ENCODE data around the gene LILRA6.
"Not testable (repeated sequence)": the region's sequence is repeated elsewhere in the genome, so short reads cannot be mapped to it uniquely, and the experiment has no call there.

Gene LILRA6

DNA sequence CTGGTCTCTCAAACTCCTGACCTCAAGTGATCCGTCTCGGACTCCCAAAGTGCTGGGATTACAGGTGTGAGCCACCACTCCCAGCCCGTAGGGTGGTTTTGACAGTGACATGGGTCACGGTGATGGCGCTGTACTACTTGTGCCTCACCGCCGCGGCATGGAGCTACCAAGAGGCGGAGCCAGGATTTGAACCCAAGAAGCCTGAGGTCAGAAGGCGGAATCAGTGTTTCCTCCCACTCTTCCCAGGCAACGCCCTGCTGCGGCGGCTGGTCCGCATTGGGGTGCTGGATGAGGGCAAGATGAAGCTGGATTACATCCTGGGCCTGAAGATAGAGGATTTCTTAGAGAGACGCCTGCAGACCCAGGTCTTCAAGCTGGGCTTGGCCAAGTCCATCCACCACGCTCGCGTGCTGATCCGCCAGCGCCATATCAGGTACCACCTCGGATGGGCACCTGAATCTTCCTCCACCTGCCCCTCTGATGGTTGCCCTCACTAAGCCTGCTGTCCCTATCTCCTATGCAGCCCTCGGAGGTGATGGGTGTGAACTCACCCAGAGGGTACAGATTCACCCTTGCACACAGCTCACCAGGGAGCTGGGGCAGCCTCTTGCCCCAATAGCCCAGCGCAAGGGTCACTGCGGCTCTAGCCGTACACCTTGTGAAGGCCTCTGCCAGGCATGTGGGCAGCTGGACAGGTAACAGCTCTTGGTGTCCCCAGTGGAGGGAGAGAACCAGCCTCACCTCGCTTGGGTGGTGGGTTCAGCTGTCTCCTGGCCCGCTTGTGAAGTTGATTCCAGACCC is 36.4 kb downstream of the LILRA6 start:
- DNase-seq = no peak

DNA sequence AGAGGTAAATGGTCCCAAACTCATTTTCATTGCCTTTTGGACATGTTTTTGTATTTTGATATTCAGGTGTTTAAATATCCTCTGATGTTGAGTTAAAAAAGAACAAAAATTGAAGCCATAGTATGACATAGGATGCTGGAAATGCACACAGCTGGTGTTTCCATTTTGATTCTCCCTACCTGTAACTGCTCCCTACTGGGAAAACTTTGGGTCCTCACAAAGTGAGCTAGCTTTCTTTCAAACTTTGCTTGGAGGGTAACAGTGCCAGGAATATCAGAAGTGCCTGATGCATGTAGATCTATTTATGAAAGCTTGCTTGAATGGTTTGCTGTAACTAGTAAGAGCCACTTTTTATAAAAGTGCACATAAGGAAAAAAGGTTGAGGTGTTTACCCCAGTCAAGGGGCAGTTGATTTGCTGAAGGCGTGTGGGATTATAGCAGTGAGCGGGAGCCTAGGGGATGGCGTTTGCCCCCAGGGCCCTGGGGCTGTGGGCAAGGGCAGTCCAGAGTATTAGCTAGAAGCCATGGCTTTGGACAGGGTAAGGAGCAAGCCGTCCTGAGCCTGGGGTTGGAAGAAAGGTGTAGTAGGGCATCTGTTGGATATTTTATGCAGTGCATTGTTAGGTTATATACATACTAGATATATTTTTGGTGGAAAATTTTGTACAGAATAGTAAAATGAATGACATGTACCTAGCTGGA is 37.7 kb downstream of the LILRA6 start:
- no peak for DNase-seq

DNA sequence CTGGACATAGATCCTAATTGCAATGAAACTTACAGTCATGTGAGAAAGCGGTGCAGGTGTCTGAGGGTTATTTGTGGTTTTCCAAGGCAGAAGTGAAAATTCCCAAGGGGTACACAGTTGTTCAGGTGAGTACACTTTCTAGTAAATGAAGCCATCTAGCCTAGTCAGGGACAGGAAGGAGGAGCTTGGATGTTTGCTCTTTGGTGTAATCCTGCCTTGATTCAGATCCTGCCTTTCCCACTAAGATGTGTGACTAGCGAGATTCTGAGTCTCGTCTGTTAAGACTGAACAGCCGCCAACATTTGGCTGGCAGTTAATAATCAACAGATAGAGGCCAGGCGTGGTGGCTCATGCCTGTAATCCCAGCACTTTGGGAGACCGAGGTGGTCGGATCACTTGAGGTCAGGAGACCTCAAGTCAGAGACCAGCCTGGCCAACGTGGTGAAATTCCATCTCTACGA is 39.4 kb downstream of the LILRA6 start:
- DNase-seq = no peak

DNA sequence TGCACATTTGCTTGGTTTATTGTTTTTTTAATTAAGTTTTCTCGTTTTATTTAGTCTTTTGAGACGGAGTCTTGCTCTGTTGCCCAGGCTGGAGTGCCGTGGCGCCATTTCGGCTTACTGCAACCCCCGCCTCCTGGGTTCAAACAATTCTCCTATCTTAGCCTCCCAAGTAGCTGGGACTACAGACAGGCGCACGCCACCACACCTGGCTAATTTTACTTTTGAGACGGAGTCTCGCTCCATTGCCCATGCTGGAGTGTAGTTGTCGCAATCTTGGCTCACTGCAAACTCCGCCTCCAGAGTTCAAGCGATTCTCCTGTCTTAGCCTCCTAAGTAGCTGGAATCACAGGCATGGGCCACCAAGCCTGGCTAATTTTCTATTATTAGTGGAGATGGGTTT is 40.6 kb downstream of the LILRA6 start:
- no peak for DNase-seq

DNA sequence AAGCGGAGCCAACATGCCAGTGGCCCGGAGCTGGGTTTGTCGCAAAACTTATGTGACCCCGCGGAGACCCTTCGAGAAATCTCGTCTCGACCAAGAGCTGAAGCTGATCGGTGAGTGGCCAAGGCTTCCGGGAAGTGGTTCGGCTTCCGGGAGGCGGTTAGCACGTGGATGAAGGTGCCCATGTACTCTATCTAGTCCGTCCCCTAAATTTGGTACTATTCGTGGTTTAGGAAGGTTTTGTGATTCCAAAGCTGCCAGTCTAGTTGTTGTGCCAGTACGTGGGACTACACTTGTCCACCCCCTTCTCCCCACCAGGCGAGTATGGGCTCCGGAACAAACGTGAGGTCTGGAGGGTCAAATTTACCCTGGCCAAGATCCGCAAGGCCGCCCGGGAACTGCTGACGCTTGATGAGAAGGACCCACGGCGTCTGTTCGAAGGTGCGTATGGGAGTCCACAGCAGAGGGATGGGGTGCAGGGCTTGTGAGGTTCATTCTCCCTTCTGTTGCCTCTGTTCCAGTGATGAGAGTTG is 41.4 kb downstream of the LILRA6 start:
- no peak for DNase-seq

DNA sequence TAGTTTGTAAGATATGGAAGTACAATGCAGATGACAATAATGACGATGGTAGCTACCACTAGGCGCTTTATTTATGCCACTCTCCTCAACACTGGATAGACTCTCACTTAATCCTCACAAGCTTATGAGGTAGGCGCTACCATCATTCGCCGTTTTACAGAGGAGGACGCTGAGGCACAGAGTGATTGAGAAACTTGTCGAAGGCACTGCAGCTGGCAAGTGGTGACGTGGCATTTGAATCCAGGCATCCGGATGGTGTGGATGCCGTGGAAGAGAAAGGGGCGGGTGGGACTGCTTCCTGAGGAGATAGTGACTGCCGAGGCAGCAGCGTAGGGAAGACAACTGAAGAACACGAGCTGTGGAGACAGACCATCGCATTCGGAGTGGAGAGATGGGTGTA is 43.2 kb downstream of the LILRA6 start:
- DNase-seq = no peak

DNA sequence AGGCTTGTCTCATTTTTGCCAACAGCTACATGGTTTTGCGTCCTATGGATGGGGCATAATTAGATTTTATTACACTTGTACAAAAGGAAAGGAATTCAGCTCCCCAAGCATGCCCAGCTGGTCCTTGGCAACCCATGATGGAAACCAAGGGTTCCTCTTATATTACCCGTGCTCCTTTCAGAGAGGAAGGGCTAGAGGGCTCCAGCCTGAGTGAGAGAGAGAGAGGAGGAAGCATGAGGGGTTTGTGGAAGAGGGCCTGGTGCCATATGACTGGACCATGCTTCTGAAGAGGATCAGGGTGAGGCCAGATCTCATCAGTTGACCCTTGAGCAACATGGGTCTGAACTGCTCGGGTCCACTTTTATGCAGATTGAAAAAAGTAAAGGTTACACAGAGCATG is 45.5 kb downstream of the LILRA6 start:
- no peak for DNase-seq

DNA sequence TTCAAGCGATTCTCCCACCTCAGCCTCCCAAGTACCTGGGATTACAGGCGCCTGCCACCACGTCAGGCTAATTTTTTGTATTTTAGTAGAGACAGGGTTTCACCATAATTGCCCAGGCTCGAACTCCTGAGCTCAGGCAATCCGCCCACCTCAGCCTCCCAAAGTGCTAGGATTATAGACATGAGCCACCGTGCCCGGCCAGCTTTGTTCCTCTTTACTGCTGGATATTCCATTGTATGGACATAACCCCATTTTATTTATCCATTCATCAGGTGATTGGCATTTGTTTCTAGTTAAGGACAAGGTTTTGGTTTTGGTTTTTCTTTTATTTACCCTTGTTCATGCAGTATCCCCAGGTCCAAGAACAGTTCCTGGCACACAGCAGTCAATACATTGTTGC is 46.1 kb downstream of the LILRA6 start:
- DNase-seq = no peak

DNA sequence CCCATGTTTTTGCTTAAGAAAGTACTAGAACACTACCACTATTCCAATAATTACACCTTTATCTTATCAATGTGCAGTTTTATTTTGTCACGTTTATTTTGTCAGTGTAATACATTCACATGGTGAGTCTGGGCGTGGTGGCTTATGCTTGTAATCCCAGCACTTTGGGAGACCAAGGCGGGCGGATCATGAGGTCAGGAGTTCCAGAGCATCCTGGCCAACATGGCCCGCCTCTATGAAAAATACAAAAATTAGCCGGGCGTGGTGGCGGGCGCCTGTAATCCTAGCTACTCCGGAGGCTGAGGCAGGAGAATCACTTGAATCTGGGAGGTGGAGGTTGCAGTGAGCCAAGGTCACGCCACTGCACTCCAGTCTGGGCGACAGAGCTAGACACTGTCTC is 48.1 kb downstream of the LILRA6 start:
- DNase-seq = not testable (repeated sequence)

DNA sequence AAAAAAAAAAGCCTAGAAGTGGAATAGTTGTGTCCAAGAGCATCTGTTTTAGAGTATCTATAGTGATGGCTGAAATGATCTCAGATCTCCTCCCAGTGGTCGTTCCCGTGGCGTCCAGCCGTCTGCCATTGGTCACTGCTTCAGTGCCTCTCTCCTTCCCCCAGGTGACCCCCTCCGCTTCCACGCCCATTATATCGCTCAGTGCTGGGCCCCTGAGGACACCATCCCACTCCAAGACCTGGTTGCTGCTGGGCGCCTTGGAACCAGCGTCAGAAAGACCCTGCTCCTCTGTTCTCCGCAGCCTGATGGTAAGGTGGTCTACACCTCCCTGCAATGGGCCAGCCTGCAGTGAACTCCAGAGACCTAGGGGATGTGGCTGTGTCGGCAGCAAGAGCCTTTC is 49.6 kb downstream of the LILRA6 start:
- DNase-seq = no peak

DNA sequence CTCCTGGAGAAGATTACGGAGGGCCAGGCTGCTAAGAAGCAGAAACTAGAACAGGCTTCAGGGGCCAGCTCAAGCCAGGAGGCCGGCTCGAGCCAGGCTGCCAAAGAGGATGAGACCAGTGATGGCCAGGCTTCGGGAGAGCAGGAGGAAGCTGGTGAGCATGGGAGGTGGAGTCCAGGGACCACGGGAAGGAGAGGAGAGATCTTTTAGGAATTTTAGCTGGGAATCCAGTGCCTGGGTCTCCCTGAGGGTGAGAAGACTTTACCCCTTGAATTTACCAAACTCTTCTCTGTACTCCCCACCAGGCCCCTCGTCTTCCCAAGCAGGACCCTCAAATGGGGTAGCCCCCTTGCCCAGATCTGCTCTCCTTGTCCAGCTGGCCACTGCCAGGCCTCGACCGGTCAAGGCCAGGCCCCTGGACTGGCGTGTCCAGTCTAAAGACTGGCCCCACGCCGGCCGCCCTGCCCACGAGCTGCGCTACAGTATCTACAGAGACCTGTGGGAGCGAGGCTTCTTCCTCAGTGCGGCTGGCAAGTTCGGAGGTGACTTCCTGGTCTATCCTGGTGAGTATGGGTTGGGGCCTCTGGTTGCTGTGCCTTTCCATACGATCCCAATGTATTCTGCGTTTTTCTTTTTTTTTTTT is 50.7 kb downstream of the LILRA6 start:
- DNase-seq = no peak

DNA sequence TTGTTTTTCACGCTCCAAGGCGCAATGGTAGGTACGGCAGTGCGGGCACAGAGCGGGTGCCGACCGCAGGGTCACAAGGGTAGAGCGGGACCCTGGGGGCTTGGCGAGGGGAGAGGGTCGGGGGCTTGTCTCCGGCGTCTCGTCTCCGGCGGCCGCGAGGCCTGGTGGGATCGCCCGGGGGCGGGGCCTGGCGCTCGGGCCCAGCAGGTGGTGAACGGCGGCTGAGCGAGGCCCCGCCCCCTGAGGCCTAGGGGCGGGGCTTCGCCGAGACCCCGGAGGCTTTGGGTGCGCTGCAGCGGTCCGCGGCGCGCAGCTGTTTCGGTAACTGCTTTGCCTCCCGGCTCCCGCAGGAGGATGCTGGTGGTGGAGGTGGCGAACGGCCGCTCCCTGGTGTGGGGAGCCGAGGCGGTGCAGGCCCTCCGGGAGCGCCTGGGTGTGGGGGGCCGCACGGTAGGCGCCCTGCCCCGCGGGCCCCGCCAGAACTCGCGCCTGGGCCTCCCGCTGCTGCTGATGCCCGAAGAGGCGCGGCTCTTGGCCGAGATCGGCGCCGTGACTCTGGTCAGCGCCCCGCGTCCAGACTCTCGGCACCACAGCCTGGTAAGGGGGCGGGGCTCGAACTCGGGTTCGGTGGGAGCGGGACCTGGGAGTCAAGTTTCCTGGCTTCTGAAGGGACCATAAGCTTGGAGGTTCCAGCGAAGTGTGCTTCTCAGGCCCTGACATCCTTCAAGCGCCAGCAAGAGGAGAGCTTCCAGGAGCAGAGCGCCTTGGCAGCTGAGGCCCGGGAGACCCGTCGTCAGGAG is 51.4 kb downstream of the LILRA6 start, which contains the start of gene TSEN34:
TSS of gene TSEN34 (plus strand) at position 298 of the 800 bp plus-strand sequence. CDS start at position 355, 57 bp downstream.
- peak; percentile 69 for DNase-seq

DNA sequence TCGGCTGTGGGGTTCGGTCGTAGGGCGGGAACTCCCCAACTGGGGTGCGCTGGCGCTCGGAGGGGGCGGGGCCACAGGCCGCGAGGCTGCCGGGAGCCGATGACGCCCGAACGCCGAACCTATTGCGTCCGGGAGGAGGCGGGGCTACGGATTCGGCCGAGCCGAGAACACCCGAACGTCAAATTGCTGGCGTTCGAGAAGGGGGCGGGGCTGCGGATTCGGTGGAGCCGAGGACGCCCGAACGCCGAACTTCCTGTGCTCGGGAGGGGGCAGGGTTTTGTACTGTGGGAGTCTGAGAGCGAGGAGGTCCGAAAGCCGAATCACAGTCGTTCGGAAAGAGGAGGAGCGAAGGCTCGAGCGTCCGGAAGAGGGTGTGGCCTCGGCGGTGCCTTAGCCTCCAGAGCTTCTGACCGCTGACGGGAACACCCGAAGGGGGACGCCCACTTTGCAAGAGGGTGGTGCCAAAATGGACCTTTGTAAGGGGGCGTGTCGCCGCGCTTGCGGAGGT is 52.0 kb downstream of the LILRA6 start:
- DNase-seq = peak; percentile 98

DNA sequence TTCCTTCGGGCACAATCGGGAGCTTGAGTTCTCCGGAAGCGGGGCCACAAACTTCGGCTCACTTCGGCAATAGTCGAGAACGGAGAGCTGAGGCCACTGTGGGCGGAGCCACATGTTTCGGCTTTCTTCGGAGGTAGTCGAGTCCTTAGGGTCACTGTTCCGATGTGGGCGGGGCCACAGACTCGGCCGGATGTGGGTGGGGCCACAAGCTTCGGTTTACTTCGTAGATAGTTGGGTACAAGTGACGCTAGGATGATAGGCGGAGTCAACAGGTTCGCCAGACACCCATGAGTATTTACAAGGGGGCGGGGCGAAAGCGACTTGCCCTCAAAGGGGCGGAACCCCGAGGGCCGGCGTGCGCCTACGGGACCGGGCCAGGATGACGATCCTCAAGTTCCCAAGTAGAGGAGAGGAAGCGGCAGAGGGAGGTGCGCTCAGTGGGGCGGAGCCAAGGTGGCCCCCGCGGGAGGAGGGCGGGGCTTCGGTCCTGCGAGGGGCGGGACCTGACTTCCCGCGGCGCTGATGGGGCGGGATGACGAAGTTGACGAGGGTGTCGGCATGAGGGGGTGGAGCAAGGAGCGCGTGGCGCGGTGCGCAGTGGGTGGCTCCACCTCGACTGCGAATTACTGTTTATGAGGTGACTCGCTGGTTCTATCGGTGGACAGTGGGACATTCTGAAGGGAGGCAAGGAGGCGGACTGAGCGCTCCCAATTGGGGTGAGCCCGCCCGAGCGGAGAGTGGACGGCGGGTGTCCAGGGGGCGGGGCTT is 52.7 kb downstream of the LILRA6 start:
- peak; percentile 99 for DNase-seq

DNA sequence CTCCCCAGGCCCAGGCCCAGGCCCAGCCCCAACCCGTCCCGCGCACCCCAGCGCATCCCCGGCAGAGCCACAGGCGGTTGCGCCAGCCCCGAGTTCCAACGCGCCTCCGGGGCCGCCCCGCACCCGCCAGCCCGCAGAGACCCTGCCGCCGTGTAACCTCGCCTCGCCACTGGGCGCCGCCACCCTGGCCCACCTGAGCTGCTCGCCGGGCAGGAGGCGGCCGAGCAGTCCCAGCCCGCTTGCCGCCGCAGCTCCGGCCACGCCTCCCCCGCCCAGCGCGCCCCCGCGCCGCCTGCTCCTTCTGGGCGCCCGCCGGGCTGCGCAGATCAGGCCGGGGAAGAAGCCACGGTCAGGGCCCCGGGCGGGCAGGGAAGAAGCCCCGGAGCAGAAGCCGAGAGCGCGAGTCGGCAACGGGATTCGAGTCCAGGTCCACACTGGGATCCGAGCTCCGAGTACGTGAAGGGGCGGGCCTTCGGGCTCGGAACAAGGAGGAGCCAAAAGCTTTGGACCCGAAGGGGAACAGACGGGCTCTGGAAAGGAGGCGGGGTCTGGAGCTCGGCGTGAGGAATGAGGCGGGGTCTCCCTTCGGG is 53.4 kb downstream of the LILRA6 start, which contains the start of gene MBOAT7:
TSS of gene MBOAT7 (minus strand) at position 436 of the 590 bp plus-strand sequence. CDS start 1,072 bp downstream, outside the sequence.
- DNase-seq = no peak

DNA sequence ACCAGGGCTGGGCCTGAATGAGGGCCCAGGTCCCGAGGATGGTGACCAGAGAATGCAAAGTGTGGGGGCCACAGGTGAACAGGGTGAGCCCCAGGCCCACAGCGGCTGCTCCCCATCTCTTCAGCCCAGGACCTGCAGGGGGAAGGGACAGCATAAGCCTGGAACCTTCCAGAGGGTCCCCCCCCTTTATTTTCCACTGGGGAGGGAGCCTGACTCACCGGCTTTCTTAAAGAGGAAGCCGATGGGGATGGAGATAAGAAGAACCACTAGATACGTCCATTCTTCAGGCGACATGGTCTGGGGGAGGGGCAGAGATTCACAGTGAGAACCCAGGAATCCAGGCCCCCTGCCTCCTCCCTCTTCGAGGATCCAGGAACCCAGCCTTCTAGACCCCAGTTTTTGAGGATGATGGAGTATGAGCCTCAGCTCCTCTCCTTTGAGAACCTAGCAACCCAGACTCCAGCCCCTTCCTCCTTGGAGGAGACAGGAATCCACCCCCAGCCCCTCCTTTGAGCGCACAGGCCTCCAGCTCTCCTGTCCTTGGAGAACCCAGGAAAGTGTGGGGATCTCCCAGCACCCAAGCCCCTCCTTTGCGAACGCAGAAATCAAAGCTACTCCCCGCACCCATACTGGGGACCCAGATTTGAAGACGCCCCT is 54.2 kb downstream of the LILRA6 start:
- no peak for DNase-seq

DNA sequence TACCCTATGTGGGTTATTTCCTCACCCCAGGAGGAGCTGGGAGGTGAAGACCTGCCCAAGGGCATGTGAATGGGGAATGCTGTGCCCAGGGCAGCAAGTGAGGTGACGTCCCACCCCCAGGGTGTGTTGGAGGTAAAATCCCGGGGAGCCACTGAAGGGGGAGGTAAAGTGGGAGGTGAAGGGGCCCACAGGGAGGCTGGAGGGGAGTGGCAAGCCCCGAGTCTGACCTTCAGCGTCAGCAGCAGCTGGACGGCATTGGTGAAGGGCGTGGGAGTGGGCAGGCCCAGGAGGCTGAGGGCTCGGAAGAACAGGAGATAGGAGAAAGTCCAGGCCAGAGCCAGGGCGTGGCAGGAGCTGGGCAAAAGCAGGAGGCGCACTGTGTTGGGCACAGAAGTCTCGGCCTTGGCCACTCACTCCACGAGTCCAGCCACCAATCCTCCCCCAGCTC is 55.6 kb downstream of the LILRA6 start:
- no peak for DNase-seq

Data from DMS79 (cell line).